ENCODE measurements around the gene OBP2A. TPM values are rescaled to one million over a fixed set of nuclear protein-coding genes. Genes with fewer than 3 reads are reported as not detected.

OBP2A gene
- polyA plus RNA-seq, 4 donors: 0.09 TPM; not detected in 3

Other genes starting within 250 kb of the OBP2A start
- 10 to 100 TPM in 2 of 4 donors, 1 to 10 TPM in 2; 6.5 to 16.6 (median 10.0) TPM for gene PPP1R26, start 66.3 kb upstream of the OBP2A start, polyA plus RNA-seq
- gene MRPS2, start 45.4 kb upstream of the OBP2A start, polyA plus RNA-seq: 10 to 100 TPM; 32.4 to 65.9 (median 41.6) TPM
- gene LCN1, start 24.7 kb upstream of the OBP2A start, polyA plus RNA-seq: not detected
- not detected for gene PAEP, start 15.6 kb downstream of the OBP2A start, polyA plus RNA-seq
- not detected for gene GLT6D1, start 93.4 kb downstream of the OBP2A start, polyA plus RNA-seq
- not detected for gene LCN9, start 117.2 kb downstream of the OBP2A start, polyA plus RNA-seq
- not detected for gene SOHLH1, start 153.4 kb downstream of the OBP2A start, polyA plus RNA-seq
- under 1 TPM in 2 of 4 donors, not detected in 2; 0.22 to 0.25 TPM for gene KCNT1, start 156.1 kb downstream of the OBP2A start, polyA plus RNA-seq

Data from small intestine (tissue), 4 donors.